DLD1 (cell line): ENCODE results near the gene RTN4R.
"Not testable (repeated sequence)": the region's sequence is repeated elsewhere in the genome, so short reads cannot be mapped to it uniquely, and the experiment has no call there.

Experiments
- in situ Hi-C: cut with HindIII; loops from 2 replicates; pipeline ENCODE4 v1.10.0; 2017; ENCODE audit warnings: low sequenced_read_pairs

Gene RTN4R

GRCh38 chr22:20268279-20269012 lies at the start of gene RTN4R:
Gene RTN4R (minus strand): TSS chr22:20268318. CDS start chr22:20268092, 226 bp downstream.
- in situ Hi-C loops: no loop called here

DNA sequence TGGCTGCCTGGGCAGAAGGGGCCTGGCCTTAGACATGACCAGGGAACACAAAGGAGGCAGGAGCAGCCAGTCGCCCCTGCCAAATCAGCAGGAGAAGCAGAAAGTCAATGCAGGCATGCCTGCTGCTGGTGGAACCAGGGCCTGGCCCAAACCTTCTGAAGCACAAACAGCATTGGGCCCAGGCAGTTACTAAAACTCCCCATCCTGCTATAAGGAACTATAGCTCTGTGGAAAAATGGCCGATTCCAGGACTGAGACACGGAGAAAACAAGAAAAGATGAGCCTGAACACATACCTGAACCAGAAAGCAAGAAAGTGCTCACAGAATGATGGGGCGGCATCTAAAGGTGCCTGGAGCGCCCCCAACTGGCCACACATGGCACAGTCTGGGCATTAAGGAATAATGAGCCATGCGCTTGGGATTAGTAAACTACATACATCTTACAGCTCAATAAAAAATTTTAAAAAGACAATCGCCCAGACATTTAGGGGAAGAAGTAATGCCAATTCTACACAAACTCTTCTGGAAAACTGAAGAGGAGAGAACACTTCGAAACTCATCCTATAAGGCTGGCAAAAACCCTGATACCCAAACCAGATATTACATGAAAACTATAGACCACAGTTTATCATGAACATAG lies 49.4 kb upstream of the RTN4R start:
- in situ Hi-C loops: not testable (repeated sequence)

DNA sequence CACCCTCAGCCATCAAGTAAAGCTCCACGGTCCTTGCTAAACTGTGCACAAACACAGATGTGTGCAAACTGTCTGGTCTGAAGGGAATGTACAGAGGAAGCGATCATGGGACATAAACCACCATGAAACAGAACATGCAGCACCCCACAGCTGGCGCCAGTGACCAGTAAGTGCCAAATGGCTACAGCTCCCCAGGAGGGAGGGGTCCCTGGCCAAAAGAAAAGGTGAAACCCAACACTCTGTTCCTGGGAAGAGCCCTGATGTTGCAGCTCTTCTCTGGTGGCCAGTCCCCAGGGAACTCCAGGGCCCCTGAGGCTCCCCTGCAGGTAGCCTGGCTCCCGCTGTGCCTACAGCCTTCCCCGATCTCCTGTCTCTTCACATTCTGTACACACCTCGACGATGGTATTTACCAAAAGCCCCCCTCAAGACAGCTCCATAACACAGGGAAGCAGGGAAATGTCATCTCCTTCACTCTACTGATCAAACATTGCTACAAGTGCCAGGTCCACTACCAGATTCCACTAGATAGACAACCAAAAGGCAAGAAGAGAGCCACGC lies 48.8 kb upstream of the RTN4R start:
- in situ Hi-C loops: no loop called here

DNA sequence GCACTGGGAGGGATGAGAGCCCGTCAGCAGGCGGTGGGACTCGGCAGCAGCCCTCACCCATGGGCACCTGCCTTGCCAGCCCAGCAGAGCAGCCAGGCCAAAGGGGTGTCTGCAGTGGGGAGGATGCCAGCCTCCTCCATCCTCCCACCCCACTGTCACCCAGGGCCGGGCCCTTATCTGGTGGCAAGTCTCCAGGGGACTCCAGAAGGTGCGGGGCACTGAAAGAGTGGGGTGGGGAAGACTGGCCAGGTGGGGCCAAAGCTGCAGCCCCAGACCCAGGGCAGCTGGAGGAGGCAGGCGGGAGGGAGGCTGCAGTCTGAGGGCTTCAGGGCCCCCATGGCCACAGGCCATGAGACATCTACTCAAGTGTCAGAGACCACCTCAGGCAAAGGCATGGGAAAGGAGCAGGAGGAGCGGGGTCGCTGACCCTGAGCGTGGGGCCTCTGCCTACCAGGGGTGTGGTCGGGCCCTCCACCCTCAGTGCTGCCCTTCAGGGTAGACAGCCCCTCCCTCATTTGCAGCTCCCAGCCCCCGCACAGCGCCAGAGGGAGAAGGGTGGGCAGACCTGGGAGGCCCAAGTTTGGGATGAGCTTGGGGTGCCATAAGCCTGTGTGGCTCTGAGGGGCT lies 48.2 kb upstream of the RTN4R start:
- in situ Hi-C loops: no loop called here

DNA sequence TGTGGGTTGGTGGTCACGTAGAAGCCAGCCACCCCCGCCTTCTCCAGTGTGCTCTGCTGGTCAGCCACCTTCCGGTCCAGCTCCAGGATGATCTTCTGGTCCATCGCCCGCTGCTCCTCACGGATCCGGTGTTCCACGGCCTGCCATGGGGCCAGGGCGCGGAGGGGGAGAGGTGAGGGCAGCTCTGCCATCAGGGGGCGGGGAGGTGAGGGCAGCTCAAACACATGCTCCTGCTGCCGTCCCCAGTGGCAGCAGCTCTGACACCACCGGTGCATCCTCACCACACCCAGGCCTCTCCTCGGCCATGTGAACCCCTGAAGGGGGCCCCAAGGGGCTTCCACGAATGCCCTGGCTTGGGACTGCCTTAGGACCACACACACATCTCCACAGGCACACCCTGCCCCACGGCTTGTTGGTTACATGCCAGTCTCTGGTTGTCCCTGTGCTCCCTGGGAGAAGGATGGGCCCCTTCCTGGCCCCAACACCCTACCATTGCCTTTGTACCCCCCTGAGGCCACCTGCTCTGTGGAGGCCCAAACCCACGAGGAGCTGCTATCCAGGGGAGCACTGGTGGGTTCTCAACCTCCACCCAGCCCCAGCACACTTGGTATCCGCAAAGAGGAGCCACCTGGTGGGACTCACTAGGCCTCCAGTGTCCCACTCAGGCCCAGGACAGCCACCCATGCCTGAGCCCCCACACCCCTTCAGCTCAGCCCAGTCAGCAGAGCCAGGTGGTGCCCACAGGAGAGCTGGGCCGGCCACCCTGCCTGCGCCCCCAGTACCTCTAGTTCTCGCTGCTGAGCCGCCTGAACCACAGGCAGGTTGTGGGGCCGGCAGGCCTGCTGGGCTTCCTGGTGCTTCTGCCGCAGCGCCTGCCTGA lies 47.5 kb upstream of the RTN4R start:
- in situ Hi-C loops: no loop called here

GRCh38 chr22:20314741-20315336 lies 46.7 kb upstream of the RTN4R start:
- in situ Hi-C loops: not testable (repeated sequence)

DNA sequence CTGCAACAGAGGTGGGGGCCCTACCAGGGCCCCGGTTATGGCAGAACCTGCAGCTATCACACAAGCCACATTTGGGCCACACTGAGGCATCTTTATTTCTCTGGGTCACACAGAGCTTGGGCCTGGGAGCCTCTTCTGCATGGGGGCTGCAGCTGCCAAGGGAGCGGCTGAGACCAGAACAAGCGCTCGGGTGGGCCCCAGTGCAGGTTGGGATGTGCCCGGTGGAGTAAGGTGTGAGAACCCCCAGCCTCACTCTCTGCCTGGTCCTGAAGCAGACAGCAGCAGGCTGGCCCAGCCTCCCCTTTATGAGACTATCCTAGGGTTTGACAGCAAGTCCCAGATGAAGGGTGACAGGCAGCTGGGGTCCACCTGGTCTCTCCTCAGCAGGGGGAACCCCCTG lies 46.1 kb upstream of the RTN4R start:
- in situ Hi-C loops: not testable (repeated sequence)

DNA sequence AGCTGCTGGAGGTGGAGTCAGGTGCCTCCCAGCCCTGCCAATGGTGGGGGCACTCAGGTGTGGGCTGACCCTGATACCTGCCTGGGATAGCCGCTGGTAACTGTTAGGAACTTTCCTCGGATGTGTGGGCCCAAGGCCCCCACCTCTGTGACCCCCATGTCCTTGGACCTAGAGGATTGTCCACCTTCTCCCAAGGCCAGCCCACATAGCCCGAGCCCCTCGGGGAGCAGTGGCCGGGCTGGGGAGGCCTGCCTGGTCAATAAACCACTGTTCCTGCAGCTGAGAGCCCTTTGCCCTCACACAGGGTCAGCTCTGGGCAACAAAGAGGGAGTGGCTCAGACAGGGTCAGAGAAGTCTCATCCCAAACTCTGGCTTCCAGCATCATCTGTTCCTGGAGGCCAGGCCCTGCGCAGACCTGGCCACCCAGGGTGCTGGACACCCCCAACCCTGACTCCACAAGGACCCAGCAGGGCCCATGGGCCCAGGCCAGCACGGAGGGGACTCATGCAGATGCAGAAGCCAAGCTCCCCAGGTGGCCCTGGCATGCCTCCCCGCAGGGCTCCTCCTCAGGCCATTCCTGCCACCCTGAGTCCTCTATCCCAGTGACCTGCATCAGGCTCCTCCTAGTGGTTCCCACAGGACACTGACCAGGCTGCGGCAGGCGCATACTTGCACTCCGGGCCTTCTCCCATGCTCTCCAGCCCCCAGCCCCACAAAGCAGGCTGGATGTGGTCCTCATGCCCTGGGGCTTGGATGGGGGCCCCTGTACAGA lies 45.4 kb upstream of the RTN4R start:
- in situ Hi-C loops: not testable (repeated sequence)

DNA sequence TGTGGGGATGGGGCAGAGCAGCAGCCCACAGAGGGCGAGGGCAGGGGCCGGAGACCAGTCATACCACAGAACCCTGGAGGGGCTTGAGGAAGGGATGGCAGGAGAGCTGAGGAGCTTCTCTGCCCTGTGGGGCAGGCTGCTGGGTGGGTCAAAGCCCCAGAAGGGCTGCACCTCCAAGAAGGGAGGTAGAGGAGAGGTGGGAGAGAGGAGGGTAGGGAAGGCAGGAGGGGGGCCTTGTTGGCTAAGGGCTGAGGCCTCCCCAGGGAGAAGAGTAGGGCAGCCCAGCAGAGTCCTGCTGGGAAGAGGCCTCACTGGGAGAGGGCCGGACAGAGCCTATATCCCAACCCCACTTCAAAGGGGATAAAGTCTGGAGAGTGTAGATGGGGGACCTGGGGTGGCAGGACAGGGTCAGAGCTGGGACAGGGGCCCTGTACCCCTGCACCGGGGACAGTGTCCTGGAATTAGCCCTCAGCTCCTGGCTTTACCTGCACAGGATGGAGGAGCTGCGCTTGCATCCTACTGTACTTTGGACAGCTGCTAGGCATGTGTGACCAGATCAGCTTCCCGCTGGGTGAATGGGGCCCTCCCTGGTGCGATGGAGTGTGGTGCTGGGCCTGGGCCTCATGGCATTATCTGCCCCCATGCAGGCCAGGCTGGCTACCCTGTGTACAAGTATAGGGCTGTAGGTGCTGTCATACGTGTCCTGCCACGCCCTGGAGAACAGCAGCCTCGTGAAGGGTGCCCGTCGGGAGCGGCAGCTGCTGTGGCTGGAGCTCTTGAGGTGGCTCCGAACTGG lies 44.5 kb upstream of the RTN4R start:
- in situ Hi-C loops: no loop called here

- in situ Hi-C loops: not testable (repeated sequence)
Measured at GRCh38 chr22:20311249-20312062, 43.3 kb upstream of the RTN4R start.

- in situ Hi-C loops: not testable (repeated sequence)
Measured at GRCh38 chr22:20310773-20311172, 42.7 kb upstream of the RTN4R start.

GRCh38 chr22:20310180-20310579 lies 42.1 kb upstream of the RTN4R start:
- in situ Hi-C loops: not testable (repeated sequence)

GRCh38 chr22:20308806-20309650 lies 40.9 kb upstream of the RTN4R start:
- in situ Hi-C loops: not testable (repeated sequence)

DNA sequence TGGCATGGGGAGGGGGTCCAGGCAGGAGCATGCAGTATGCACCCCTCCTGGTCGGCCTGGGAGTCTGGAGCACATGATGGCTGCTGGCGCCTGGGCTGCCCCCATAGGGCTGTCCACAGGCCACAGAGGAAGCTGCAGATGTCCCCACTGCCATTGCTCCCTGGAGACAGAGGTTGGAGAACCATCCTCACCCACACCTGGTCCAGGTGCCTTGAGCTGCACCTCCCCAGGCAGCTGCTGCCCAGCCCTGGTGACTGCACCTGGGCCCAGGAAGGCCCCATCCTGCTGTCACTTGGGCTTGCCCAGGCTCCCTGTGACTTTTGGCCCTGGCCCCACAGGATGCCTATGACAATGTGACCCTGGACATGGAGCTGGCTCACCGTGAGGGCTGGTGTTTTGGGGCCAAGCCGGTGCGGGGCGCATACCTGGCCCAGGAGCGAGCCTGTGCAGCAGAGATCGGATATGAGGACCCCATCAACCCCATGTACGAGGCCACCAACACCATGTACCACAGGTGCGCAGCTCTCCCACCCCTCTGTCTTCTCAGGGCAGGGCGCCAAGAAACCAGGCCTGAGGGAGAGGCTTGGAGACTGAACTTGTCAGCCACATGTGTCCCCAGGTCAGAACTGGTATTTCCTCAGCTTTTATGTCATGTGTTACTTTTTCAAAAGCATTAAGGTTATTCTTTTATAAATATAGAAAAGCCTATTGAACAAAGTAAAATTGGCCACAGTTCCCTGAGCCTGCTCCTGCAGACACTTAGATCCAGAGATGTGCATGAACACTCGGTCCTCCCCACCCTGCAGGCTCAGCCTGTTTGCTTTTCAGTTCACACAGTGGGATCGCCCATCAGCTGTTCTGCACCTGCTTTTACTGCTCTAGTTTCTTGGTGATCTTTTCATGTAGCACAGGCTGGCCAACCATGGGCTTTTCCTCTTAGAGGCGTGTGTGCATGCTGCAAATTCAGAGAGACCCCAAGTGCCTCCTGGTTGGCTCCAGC lies 39.6 kb upstream of the RTN4R start:
- in situ Hi-C loops: not testable (repeated sequence)

- in situ Hi-C loops: not testable (repeated sequence)
Measured at GRCh38 chr22:20306646-20307447, 38.7 kb upstream of the RTN4R start.
